Stimulated activated CD4-positive, alpha-beta T cell treated with anti-CD3 and anti-CD28 coated beads, TNF-alpha, amount 100 ng/mL, for 48 hours (primary cell): Measurements from ENCODE around the gene SLX9.
"Not testable (repeated sequence)": the region's sequence is repeated elsewhere in the genome, so short reads cannot be mapped to it uniquely, and the experiment has no call there.

Experiments
- DNase-seq, 3 donors: peaks; one replicate each; pipeline ENCODE4 v3.0.0-alpha.2; 2020; ENCODE audit warnings: low read depth in 3 of 3

The SLX9 gene

GRCh38 chr21:44916965-44917364, 22.9 kb upstream of the SLX9 start:
- no peak for DNase-seq

- DNase-seq, result no peak
These were observed 22.3 kb upstream of the SLX9 start for GRCh38 chr21:44917446-44918106.

GRCh38 chr21:44918107-44918470, 21.7 kb upstream of the SLX9 start:
- no peak for DNase-seq

DNA sequence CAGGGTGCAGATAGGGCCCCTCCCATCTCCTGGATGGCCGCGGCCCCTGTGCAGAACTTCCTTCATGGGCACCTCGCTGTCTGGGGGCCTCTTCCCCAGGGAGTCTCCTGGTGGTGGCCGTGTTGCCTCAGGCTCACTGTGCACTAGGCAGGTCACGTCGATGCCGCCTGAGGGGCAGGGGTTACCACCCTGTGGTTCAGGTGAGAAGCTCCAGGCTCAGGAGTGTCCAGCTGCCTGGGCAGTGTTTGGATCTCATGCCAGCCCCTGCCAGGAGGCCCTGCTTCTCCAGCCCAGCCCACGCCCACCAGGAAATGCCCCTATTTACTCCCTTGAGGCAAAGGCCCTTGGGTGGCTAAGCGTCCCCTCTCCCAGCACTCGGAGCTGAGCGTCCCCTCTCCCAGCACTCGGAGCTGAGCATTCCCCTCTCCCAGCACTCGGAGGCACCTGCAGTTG, 21.2 kb upstream of the SLX9 start:
- DNase-seq, result no peak

- no peak for DNase-seq
These were observed 20.5 kb upstream of the SLX9 start for GRCh38 chr21:44919111-44919912.

DNA sequence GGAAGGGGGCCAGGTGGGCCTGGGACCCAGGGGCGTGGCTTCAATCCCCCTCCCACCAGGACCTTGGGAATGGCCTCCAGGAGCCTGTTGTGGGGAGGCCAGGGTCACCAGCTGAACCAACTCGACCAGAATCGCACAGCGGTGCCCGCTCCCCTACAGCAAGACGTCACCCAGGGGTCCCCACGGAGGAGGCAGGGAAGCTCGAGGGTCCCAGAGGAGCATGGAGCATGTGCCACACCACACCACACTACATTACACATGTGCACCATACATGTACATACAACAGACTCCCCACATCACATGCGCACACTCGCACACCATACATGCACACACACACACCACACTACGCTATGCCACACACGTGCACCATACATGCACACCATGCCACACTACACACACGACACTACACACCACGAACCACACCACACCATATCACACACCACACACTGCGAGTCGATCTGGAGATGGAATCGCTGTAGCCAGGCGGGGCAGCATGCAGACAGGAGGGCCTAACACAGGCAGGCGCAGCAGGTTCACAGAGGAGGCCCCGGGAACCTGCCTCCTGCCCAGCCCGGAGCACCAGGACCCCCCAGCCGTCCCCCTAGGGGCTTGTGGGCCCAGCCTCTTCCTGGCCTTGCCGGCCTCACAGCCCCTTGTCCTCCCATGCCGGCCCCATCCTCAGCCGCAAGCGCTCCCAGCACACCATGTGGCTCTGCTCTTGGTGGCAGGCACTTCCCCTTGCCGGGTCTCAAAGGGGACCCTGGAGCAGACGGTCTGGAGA, 19.7 kb upstream of the SLX9 start:
- no peak for DNase-seq

DNA sequence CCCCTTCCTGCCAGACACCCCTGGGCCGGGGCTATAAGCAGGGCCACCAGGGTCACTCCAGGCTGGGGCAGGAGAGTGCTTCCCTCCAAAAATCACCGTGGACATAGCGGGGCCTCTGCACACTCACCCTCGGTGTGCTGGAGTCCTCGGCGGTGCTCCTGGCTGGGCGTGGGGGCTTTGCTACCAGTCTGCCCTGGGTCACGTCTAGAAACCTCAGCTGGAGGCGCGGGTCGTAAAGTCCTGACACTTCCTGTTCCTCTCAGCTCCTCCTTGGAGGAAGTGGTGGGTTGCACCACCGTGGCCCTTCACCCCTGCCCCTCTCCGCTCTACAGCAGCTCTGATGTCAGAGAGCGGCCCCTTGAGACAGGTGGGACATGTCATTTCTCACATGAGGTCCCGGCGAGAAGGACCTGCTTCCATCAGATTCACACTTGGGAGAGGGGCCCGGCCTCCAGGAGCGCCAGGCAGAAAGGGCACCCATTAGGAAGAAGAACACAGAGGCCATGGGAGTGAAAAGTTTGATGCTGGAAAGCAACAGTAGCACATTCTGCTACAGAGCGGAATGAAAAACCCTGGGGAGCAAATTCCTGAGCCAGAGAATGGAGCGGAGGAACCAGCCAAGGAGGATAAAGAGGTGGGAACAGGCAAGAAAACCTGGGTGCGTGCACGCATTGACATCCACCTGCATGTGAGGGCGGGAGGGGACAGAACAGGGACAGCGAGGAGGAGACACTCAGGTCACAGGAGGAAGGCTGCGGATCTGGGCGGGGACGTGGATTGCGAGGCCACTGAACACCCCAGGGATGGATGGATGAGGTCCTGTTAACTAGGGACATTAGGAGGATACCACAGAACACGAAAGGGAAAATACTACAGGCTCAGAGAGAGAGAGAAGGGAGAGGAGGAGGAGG, 18.9 kb upstream of the SLX9 start, which contains the start of gene ITGB2:
Gene ITGB2 (minus strand): TSS at position 206 of the 911 bp plus-strand sequence. CDS start 10,117 bp downstream, outside the sequence.
- DNase-seq, result peak in 1 of 3 donors; percentile 50

DNA sequence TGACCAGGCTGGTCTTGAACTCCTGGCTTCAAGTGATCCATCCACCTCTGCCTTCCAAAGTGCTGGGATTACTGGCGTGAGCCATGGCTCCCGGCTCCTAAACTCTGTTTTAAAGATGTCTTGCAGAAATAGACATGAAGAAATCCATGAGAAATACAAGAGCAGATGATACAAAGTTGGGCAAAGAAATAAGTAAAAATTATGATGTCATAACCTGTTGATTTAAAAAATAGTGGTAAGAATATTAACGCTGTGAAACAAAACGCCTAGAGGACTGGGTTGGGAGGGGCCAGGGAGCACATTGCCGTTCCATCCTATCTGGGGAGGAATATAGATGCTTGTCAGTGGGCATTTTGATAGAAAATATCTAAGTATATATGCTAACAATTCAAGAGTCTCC, 17.9 kb upstream of the SLX9 start:
- DNase-seq, result no peak

GRCh38 chr21:44923480-44924084, 16.2 kb upstream of the SLX9 start:
- DNase-seq, result no peak

GRCh38 chr21:44924606-44925377, 15.0 kb upstream of the SLX9 start:
- DNase-seq, result no peak

DNA sequence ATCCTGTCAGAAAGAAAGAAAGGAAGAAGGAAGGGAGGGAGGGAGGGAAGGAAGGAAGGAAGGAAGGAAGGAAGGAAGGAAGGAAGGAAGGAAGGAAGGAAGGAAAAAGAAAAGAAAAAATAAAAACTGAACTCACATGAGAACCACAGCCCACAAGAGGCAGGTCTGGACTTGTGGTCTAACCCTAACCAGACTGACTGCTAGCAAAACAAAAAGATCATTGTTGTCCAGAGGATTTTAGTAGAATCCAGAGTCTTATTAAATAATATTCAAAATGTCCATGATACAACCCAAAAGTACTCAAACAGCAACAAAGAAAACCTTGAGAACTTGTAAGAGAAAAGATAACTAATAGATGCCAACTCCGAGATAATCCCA, 14.5 kb upstream of the SLX9 start:
- DNase-seq, result no peak

DNA sequence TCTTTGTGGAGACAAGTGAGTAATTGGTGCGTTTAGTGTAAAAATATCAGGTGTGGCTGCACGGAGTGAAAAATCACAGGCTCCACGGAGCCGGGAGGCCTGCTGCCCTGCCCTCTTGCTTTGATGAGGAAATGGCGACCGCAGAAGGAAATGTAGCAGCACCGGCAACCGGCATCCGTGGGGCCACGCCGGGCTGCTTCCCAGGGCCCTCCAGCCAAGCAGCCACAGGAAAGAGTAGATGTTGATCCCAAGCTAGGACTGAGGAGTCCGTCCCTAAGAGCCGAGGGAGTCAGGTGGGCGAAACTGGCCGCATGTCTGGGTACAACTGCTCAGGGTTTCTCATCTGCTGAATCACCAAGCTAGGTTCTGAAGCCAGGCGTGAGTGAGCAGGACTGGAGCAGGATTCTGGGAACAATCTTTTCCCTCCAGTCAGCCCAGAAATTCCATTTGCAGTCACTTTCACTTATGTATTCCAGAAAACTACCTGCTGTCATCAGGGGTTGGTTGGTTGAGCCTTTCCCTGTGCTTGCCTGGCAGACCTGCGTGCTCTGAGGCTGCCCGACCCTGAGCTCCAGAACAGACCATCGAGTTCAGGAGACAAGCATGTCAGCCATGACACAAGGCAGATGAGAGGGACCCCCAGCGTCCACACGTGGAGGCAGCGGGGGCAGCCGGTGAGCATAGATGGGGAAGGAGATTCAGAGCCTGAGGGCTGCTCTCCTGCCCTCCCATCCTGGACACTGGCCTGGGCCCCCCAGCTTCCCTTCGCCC, 13.3 kb upstream of the SLX9 start:
- DNase-seq, result no peak

DNA sequence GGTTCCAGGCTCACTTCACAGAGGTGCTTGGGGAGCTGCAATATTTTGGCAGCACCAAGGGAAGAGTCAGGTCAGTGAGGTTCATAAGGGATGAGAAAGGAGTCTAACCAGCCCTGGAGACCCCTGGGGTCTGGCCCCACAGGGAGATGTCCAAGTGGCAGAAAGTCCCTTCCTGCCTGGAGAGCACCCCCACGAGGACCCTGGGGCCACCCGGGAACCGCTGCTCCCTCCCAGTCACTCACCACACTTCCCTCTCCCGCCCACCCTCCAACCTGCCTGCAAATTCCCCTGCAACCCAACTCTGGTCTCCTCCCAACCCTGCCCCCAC, 12.6 kb upstream of the SLX9 start:
- no peak for DNase-seq

- peak; percentile 72 to 91 (median 83) for DNase-seq
These were observed 12.0 kb upstream of the SLX9 start for GRCh38 chr21:44927587-44928461.

DNA sequence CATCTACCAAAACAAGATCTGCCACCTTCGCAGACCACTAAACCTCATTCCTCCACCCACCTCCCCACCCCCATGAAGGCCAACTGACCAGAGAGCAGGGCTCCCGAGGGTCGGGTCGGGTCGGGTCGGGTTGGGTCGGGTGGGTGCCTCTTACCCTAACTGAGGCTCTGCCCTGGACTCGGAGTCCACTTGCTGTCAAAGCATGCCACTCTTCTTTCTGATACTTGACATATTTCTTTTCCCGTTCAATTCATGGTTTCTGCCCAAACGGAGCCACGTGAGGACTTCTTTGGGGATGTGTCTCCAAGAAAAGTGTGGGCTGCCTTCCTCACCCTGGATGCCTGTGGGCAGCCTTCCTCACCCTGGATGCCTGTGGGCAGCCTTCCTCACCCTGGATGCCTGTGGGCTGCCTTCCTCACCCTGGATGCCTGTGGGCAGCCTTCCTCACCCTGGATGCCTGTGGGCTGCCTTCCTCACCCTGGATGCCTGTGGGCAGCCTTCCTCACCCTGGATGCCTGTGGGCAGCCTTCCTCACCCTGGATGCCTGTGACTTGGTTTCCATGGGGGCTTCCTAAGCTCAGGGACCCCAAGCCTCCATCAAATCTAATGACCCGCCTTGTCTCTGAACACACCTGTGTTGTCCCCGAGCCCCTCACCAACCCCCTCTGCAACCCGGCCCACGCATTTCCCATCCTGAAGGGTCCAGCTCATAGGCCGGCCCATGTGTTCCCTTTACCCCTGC, 11.2 kb upstream of the SLX9 start:
- not testable (repeated sequence) for DNase-seq

DNA sequence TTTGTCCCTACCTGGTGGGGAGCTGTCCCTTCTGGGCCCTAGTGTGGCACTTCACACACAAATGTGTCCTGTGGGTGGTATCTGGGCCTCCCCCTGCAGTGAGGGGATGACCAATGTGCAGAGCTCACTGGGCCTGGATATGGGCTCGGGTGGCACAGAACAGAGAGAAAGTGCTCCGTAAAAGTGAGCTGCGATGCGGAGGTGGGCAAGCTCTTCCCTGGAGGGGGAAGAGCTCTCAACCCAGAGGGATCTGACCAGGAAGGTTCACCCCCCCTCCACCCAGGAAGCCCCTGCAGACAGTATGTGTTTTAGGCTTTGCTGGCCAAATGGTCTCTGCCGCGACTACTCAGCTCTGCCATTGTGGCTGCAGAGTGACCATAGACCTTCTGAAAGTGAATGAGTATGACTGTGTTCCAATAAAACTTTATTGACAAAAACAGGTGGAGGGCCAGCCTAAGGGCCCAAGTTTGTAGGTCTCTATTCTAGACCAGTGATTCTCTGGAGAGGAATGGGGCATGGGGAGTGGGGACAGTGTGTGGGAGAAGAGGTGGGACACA, 10.5 kb upstream of the SLX9 start:
- no peak for DNase-seq

DNA sequence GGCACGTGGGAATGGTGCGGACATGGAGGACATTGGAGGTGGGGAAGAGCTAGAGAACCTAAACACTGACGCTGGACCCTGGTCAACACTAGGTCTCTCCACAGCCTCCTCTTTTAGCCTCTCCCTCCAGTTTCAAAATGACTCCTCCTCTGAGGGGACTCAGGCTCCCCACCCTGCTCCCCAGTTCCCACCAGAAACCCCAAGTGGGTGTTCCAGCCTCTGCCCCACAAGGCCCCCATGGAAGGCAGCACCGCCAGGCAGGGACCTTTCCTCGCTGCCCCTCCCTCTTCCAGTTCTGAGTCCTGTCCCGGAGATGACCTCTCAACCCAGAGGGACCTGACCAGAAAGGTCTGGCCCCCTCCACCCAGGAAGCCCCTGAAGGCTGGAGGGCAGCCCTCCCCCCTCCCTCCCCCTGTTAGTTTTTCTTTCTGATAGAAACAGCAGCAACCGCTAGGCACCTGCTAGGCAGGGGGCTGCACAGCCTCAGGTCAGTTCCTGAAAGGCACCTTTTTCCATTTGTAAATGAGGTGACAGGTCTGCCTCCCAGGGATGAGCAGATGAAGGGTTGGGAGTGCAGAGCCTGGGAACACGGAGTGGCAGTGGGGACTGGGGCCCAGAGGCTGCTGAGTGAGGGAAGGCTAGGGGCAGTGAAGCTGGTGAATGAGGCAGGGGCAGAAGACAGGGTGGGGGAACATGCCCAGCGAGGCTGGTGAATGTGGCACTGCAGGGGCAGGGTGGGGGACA, 9.9 kb upstream of the SLX9 start:
- DNase-seq, result no peak
